Measurements from ENCODE around the gene CNTNAP2.

CNTNAP2 gene

GRCh38 chr7:146115851-146116520 is 615 bp upstream of the CNTNAP2 start:
- Histone ChIP-seq H3K79me2 (ENCODE audit: control insufficient read depth, insufficient read depth, low read length) (no peaks in the 10 kb centered on the region), H3K4me1 (ENCODE audit: control insufficient read depth, low read depth, low read length) (peaks cover 2% of the 10 kb centered on the region), H3K27ac (ENCODE audit: low read depth, low read length) (no peak overlapping the region), H2BK5ac (ENCODE audit: low read length) (no peak overlapping the region), H3K4me3 (ENCODE audit: low read length) (peak overlapping the region; percentile 37), H3K56ac (ENCODE audit: low read length) (peak overlapping the region; percentile 34), H3K23ac (ENCODE audit: low read length) (no peak overlapping the region), H4K5ac (ENCODE audit: low read length) (no peak overlapping the region), H3K18ac (ENCODE audit: low read length) (no peak overlapping the region), H3K79me1 (ENCODE audit: low read length) (no peaks in the 10 kb centered on the region), H3K4ac (ENCODE audit: low read depth, low read length) (no peak overlapping the region), H2BK15ac (replicated peaks; ENCODE audit: low read depth) (no peak overlapping the region), H3K4me2 (ENCODE audit: low read length) (peak overlapping the region; percentile 88), H4K8ac (ENCODE audit: low read depth, low read length) (no peak overlapping the region), H2AK5ac (ENCODE audit: low read length) (no peak overlapping the region), H3K36me3 (ENCODE audit: control insufficient read depth, insufficient read depth, low read length) (no peaks in the 10 kb centered on the region), H3K27me3 (ENCODE audit: insufficient read depth, low read length, poor library complexity) (no peaks in the 10 kb centered on the region), H2BK120ac (ENCODE audit: low read depth, low read length) (no peak overlapping the region), H3K9ac (ENCODE audit: low read length) (peak overlapping the region; percentile 28)
- no CpG with 5 or more reads among the region's 62 CpGs for WGBS (ENCODE audit: extremely low coverage, insufficient coverage, low lambda C conversion rate)
- peak; percentile 96 for DNase-seq

DNA sequence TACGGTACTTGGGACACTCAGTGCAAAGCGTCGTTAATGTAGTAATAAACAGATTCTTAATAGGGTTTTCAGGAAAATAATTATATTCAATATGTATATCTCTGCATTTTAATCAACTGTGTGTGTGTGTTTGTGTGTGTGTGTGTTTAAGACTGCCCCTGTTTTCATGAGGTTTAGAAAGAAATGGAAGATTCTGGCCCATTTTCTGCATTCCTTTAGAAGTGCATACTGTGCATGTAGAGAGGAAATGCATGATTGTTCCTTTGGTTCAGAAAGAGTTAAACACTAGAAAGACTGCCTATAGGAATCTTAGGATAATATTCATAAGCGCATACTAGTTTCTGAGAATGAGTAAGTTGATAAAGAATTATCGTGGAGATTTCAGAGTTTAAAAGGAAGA is 975 bp downstream of the CNTNAP2 start:
- Histone ChIP-seq H3K4me2 (ENCODE audit: low read length) (no peak overlapping the region), H3K9ac (ENCODE audit: low read length) (no peak overlapping the region), H4K5ac (ENCODE audit: low read length) (no peak overlapping the region), H2BK15ac (replicated peaks; ENCODE audit: low read depth) (no peak overlapping the region), H3K79me1 (ENCODE audit: low read length) (no peaks in the 10 kb centered on the region), H2AK5ac (ENCODE audit: low read length) (no peak overlapping the region), H3K79me2 (ENCODE audit: control insufficient read depth, insufficient read depth, low read length) (no peaks in the 10 kb centered on the region), H3K4me1 (ENCODE audit: control insufficient read depth, low read depth, low read length) (peaks cover 2% of the 10 kb centered on the region), H3K27me3 (ENCODE audit: insufficient read depth, low read length, poor library complexity) (no peaks in the 10 kb centered on the region), H3K4me3 (ENCODE audit: low read length) (no peak overlapping the region), H2BK120ac (ENCODE audit: low read depth, low read length) (no peak overlapping the region), H3K23ac (ENCODE audit: low read length) (no peak overlapping the region), H2BK5ac (ENCODE audit: low read length) (no peak overlapping the region), H3K18ac (ENCODE audit: low read length) (no peak overlapping the region), H3K4ac (ENCODE audit: low read depth, low read length) (no peak overlapping the region), H3K27ac (ENCODE audit: low read depth, low read length) (no peak overlapping the region), H3K36me3 (ENCODE audit: control insufficient read depth, insufficient read depth, low read length) (no peaks in the 10 kb centered on the region), H3K56ac (ENCODE audit: low read length) (no peak overlapping the region), H4K8ac (ENCODE audit: low read depth, low read length) (no peak overlapping the region)
- WGBS (ENCODE audit: extremely low coverage, insufficient coverage, low lambda C conversion rate): 100% methylated on average over 1 of the region's 5 CpGs
- DNase-seq: no peak

DNA sequence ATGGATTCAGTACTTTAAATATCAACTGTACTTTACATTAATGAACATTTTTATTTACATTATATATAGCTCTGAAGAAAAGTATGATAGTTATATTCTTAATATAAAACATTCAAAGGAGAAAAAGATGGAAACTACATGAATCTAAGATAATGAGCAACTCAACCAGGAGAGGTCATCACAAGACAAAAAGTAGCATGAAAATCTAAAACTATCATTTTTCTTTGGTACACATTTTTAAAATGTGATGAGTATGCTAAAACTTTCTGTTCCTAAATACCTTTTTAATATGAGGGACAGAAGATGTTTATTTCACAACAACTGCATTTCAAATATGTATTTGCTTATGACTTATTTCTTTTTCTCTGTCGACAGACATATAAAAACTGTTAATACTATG is 2.4 kb downstream of the CNTNAP2 start:
- Histone ChIP-seq H2BK120ac (ENCODE audit: low read depth, low read length) (no peak overlapping the region), H3K79me2 (ENCODE audit: control insufficient read depth, insufficient read depth, low read length) (no peaks in the 10 kb centered on the region), H3K27ac (ENCODE audit: low read depth, low read length) (no peak overlapping the region), H3K36me3 (ENCODE audit: control insufficient read depth, insufficient read depth, low read length) (no peaks in the 10 kb centered on the region), H3K4ac (ENCODE audit: low read depth, low read length) (no peak overlapping the region), H3K79me1 (ENCODE audit: low read length) (no peaks in the 10 kb centered on the region), H2AK5ac (ENCODE audit: low read length) (no peak overlapping the region), H3K23ac (ENCODE audit: low read length) (no peak overlapping the region), H2BK15ac (replicated peaks; ENCODE audit: low read depth) (no peak overlapping the region), H3K27me3 (ENCODE audit: insufficient read depth, low read length, poor library complexity) (no peaks in the 10 kb centered on the region), H3K56ac (ENCODE audit: low read length) (no peak overlapping the region), H4K8ac (ENCODE audit: low read depth, low read length) (no peak overlapping the region), H3K18ac (ENCODE audit: low read length) (no peak overlapping the region), H3K9ac (ENCODE audit: low read length) (no peak overlapping the region), H4K5ac (ENCODE audit: low read length) (no peak overlapping the region), H3K4me2 (ENCODE audit: low read length) (no peak overlapping the region), H2BK5ac (ENCODE audit: low read length) (no peak overlapping the region), H3K4me1 (ENCODE audit: control insufficient read depth, low read depth, low read length) (peaks cover 2% of the 10 kb centered on the region), H3K4me3 (ENCODE audit: low read length) (no peak overlapping the region)
- WGBS (ENCODE audit: extremely low coverage, insufficient coverage, low lambda C conversion rate): no CpG with 5 or more reads among the region's 1 CpG
- DNase-seq: no peak

GRCh38 chr7:146123715-146124114 is 7.1 kb downstream of the CNTNAP2 start:
- no peaks in the 10 kb centered on the region for H3K4me1 ChIP-seq (ENCODE audit: control insufficient read depth, low read depth, low read length)

GRCh38 chr7:146126767-146127509 is 10.3 kb downstream of the CNTNAP2 start:
- Histone ChIP-seq H3K79me2 (ENCODE audit: control insufficient read depth, insufficient read depth, low read length) (no peaks in the 10 kb centered on the region), H2BK15ac (replicated peaks; ENCODE audit: low read depth) (no peak overlapping the region), H2BK120ac (ENCODE audit: low read depth, low read length) (no peak overlapping the region), H3K27me3 (ENCODE audit: insufficient read depth, low read length, poor library complexity) (no peaks in the 10 kb centered on the region), H3K4ac (ENCODE audit: low read depth, low read length) (no peak overlapping the region), H3K4me2 (ENCODE audit: low read length) (no peak overlapping the region), H3K79me1 (ENCODE audit: low read length) (no peaks in the 10 kb centered on the region), H4K8ac (ENCODE audit: low read depth, low read length) (no peak overlapping the region), H3K23ac (ENCODE audit: low read length) (no peak overlapping the region), H4K5ac (ENCODE audit: low read length) (no peak overlapping the region), H3K4me1 (ENCODE audit: control insufficient read depth, low read depth, low read length) (no peaks in the 10 kb centered on the region), H3K27ac (ENCODE audit: low read depth, low read length) (no peak overlapping the region), H3K9ac (ENCODE audit: low read length) (no peak overlapping the region), H2BK5ac (ENCODE audit: low read length) (no peak overlapping the region), H3K4me3 (ENCODE audit: low read length) (no peak overlapping the region), H3K18ac (ENCODE audit: low read length) (no peak overlapping the region), H2AK5ac (ENCODE audit: low read length) (no peak overlapping the region), H3K56ac (ENCODE audit: low read length) (no peak overlapping the region), H3K36me3 (ENCODE audit: control insufficient read depth, insufficient read depth, low read length) (no peaks in the 10 kb centered on the region)
- WGBS (ENCODE audit: extremely low coverage, insufficient coverage, low lambda C conversion rate): no CpG with 5 or more reads among the region's 8 CpGs
- peak; percentile 33 for DNase-seq

More at GRCh38 chr7:146123715-146124114, 7.1 kb downstream of the CNTNAP2 start:
- no peak overlapping the region for H3K4me3 ChIP-seq (ENCODE audit: low read length)
- H2BK120ac ChIP-seq (ENCODE audit: low read depth, low read length): no peak overlapping the region
- no peaks in the 10 kb centered on the region for H3K27me3 ChIP-seq (ENCODE audit: insufficient read depth, low read length, poor library complexity)
- no peak overlapping the region for H3K9ac ChIP-seq (ENCODE audit: low read length)
- no peak overlapping the region for H3K4ac ChIP-seq (ENCODE audit: low read depth, low read length)
- H4K5ac ChIP-seq (ENCODE audit: low read length): no peak overlapping the region
- H3K56ac ChIP-seq (ENCODE audit: low read length): no peak overlapping the region
- H3K18ac ChIP-seq (ENCODE audit: low read length): no peak overlapping the region
- no peak overlapping the region for H2AK5ac ChIP-seq (ENCODE audit: low read length)
- no peaks in the 10 kb centered on the region for H3K79me2 ChIP-seq (ENCODE audit: control insufficient read depth, insufficient read depth, low read length)
- no peak for DNase-seq
- H2BK5ac ChIP-seq (ENCODE audit: low read length): no peak overlapping the region
- no peak overlapping the region for H2BK15ac ChIP-seq (replicated peaks; ENCODE audit: low read depth)
- no peak overlapping the region for H4K8ac ChIP-seq (ENCODE audit: low read depth, low read length)
- no CpG with 5 or more reads among the region's 5 CpGs for WGBS (ENCODE audit: extremely low coverage, insufficient coverage, low lambda C conversion rate)
- no peak overlapping the region for H3K27ac ChIP-seq (ENCODE audit: low read depth, low read length)
- H3K36me3 ChIP-seq (ENCODE audit: control insufficient read depth, insufficient read depth, low read length): no peaks in the 10 kb centered on the region
- H3K4me2 ChIP-seq (ENCODE audit: low read length): no peak overlapping the region
- no peak overlapping the region for H3K23ac ChIP-seq (ENCODE audit: low read length)
- H3K79me1 ChIP-seq (ENCODE audit: low read length): no peaks in the 10 kb centered on the region
